Mesodermal cell (in vitro differentiated cells): ENCODE results near the gene ARG2. TPM values are rescaled to one million over a fixed set of nuclear protein-coding genes. Genes with fewer than 3 reads are reported as not detected.

Source experiments
- H3K27ac ChIP-seq: 2 replicates; pipeline ENCODE4 v1.7.0; 2013; ENCODE audit warnings: mild to moderate bottlenecking, low read depth, low read length, moderate library complexity; ENCODE audit not compliant: severe bottlenecking
- H3K36me3 ChIP-seq: 2 replicates; pipeline ENCODE4 v1.7.1; 2013; ENCODE audit warnings: mild to moderate bottlenecking, low read length, moderate library complexity; ENCODE audit not compliant: control insufficient read depth, insufficient read depth
- H3K4me1 ChIP-seq: one replicate; pipeline ENCODE4 v1.7.1; 2013; ENCODE audit warnings: mild to moderate bottlenecking, low read length; ENCODE audit not compliant: insufficient read depth, control insufficient read depth, poor library complexity, severe bottlenecking
- H3K4me3 ChIP-seq: 2 replicates; pipeline ENCODE4 v1.7.0; 2013; ENCODE audit warnings: low read length, control low read depth, mild to moderate bottlenecking; ENCODE audit not compliant: insufficient read depth, poor library complexity, severe bottlenecking; ENCODE audit errors: extremely low read depth
- H3K9me3 ChIP-seq: 2 replicates; pipeline ENCODE4 v1.7.1; 2013; ENCODE audit warnings: mild to moderate bottlenecking, low read length, moderate library complexity; ENCODE audit not compliant: control insufficient read depth
- WGBS, 2 experiments: methylation state at CpG; one replicate each; pipeline ENCODE4 v1.1.5; 2013; ENCODE audit warnings: missing lambda C conversion rate in 2 of 2; ENCODE audit not compliant: insufficient coverage in 2 of 2; 5-methylcytosine and 5-hydroxymethylcytosine counted together
- polyA plus RNA-seq, 2 experiments: library from polyadenylated mRNA; stranded (reverse); fragments of 50-300 nt; gene quantifications; one replicate each; pipeline ENCODE4 v1.2.3, GENCODE V29; 2013

ARG2 gene
- 57.3 TPM for polyA plus RNA-seq (2013, experiment 1 of 2)
- 60.8 TPM for polyA plus RNA-seq (2013, experiment 2 of 2)

- no peaks in the 10 kb centered on the region for H3K9me3 ChIP-seq
- peak within 1 kb of the TSS; percentile 67 for H3K4me3 ChIP-seq
- 0 to 1% methylated on average over 58 to 61 of the region's 62 CpGs for WGBS, 2 experiments
- H3K36me3 ChIP-seq, result peaks cover 8% of the 10 kb centered on the region
- peaks cover 19% of the 10 kb centered on the region for H3K4me1 ChIP-seq
- peak within 1 kb of the TSS; percentile 90 for H3K27ac ChIP-seq
Observed at GRCh38 chr14:67619446-67620216, at the start of gene ARG2. ARG2 (plus strand) TSS chr14:67619920; CDS start chr14:67619978, 58 bp downstream.

GRCh38 chr14:67570453-67570852 lies 49.3 kb upstream of the ARG2 start:
- no peaks in the 10 kb centered on the region for H3K36me3 ChIP-seq
- H3K9me3 ChIP-seq, result no peaks in the 10 kb centered on the region
- WGBS, 2 experiments, result 84 to 100% methylated on average over 2 to 3 of the region's 7 CpGs
- H3K4me3 ChIP-seq, result no peak overlapping the region
- no peak overlapping the region for H3K27ac ChIP-seq
- H3K4me1 ChIP-seq, result peaks cover 5% of the 10 kb centered on the region

GRCh38 chr14:67571275-67571990 lies 48.3 kb upstream of the ARG2 start:
- H3K9me3 ChIP-seq, result no peaks in the 10 kb centered on the region
- WGBS, 2 experiments, result 55 to 60% methylated on average over 9 to 12 of the region's 14 CpGs
- no peak overlapping the region for H3K27ac ChIP-seq
- H3K4me1 ChIP-seq, result peaks cover 1% of the 10 kb centered on the region
- H3K36me3 ChIP-seq, result peaks cover 5% of the 10 kb centered on the region
- H3K4me3 ChIP-seq, result no peak overlapping the region

GRCh38 chr14:67571991-67572323 lies 47.8 kb upstream of the ARG2 start:
- 94 to 96% methylated on average over 8 to 19 of the region's 19 CpGs for WGBS, 2 experiments
- H3K4me3 ChIP-seq, result no peak overlapping the region
- peaks cover 5% of the 10 kb centered on the region for H3K36me3 ChIP-seq
- H3K9me3 ChIP-seq, result no peaks in the 10 kb centered on the region
- peaks cover under 1% of the 10 kb centered on the region for H3K4me1 ChIP-seq
- H3K27ac ChIP-seq, result no peak overlapping the region

- Histone ChIP-seq H3K36me3 (peaks cover 5% of the 10 kb centered on the region), H3K4me3 (no peak overlapping the region), H3K9me3 (no peaks in the 10 kb centered on the region), H3K4me1 (peaks cover 7% of the 10 kb centered on the region), H3K27ac (no peak overlapping the region)
- WGBS, 2 experiments, result 90 to 97% methylated on average over 4 to 5 of the region's 5 CpGs
Observed at GRCh38 chr14:67572608-67573007, 47.1 kb upstream of the ARG2 start.

GRCh38 chr14:67573228-67574010 lies 46.3 kb upstream of the ARG2 start:
- Histone ChIP-seq H3K4me1 (peaks cover 8% of the 10 kb centered on the region), H3K4me3 (no peak overlapping the region), H3K9me3 (no peaks in the 10 kb centered on the region), H3K36me3 (peaks cover 5% of the 10 kb centered on the region), H3K27ac (no peak overlapping the region)
- 92 to 93% methylated on average over 11 to 13 of the region's 15 CpGs for WGBS, 2 experiments

GRCh38 chr14:67574156-67574555 lies 45.6 kb upstream of the ARG2 start:
- Histone ChIP-seq H3K9me3 (no peaks in the 10 kb centered on the region), H3K4me3 (no peak overlapping the region), H3K36me3 (peaks cover 5% of the 10 kb centered on the region), H3K4me1 (peaks cover 8% of the 10 kb centered on the region), H3K27ac (no peak overlapping the region)
- 92 to 93% methylated on average over 9 to 13 of the region's 14 CpGs for WGBS, 2 experiments

- H3K4me1 ChIP-seq, result peaks cover 8% of the 10 kb centered on the region
- 83 to 95% methylated on average over 6 to 7 of the region's 7 CpGs for WGBS, 2 experiments
Observed at GRCh38 chr14:67574806-67575205, 44.9 kb upstream of the ARG2 start.

GRCh38 chr14:67575684-67576083 lies 44.0 kb upstream of the ARG2 start:
- Histone ChIP-seq H3K4me3 (no peak overlapping the region), H3K36me3 (peaks cover 5% of the 10 kb centered on the region), H3K27ac (no peak overlapping the region), H3K4me1 (peaks cover 8% of the 10 kb centered on the region), H3K9me3 (no peaks in the 10 kb centered on the region)
- 92 to 98% methylated on average over 6 to 9 of the region's 9 CpGs for WGBS, 2 experiments

More at GRCh38 chr14:67574806-67575205, 44.9 kb upstream of the ARG2 start:
- Histone ChIP-seq H3K36me3 (peaks cover 5% of the 10 kb centered on the region), H3K27ac (no peak overlapping the region), H3K4me3 (no peak overlapping the region), H3K9me3 (no peaks in the 10 kb centered on the region)

GRCh38 chr14:67576216-67576955 lies 43.3 kb upstream of the ARG2 start:
- H3K9me3 ChIP-seq, result no peaks in the 10 kb centered on the region

More at GRCh38 chr14:67576216-67576955, 43.3 kb upstream of the ARG2 start:
- Histone ChIP-seq H3K27ac (no peak overlapping the region), H3K4me1 (peaks cover 8% of the 10 kb centered on the region), H3K4me3 (no peak overlapping the region), H3K36me3 (peaks cover 5% of the 10 kb centered on the region)
- 92 to 98% methylated on average over 2 to 6 of the region's 7 CpGs for WGBS, 2 experiments
